ENCODE measurements around the gene HDAC2.

Gene HDAC2

DNA sequence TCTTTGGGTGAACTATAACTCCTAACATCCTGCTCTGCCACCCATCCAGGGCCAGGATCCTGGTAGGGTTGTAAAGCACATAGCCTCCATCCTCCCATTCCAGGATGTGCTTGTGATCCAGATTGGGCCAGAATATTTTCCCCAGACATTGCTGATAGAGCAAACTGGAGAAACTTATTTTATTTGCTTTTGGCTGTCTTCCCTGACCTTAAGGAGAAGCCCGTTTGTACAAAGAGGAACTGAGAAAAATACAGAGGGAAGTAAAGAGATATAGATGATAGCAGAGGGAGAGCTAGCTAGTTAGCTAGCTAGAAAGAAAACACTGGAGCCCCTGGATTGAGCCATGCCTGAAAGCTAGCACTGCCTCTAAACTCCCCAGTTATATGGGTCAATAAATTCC lies 9.0 kb upstream of the HDAC2 start:
- no peaks in the 10 kb centered on the region for H3K9me3 ChIP-seq (ENCODE audit: control insufficient read depth in 1 of 2, low read length in 2 of 2)
- H3K36me3 ChIP-seq (ENCODE audit: control insufficient read depth in 1 of 2, insufficient read depth in 2 of 2, low read length in 2 of 2), result no peaks in the 10 kb centered on the region
- no peak overlapping the region for H3K27ac ChIP-seq (ENCODE audit: low read depth, low read length)
- no peak overlapping the region for H3K4me3 ChIP-seq (ENCODE audit: low read depth in 1 of 2, low read length in 2 of 2)
- no peaks in the 10 kb centered on the region for H3K4me1 ChIP-seq (ENCODE audit: control insufficient read depth in 1 of 2, insufficient read depth in 2 of 2, low read length in 2 of 2)
- H3K9ac ChIP-seq (ENCODE audit: low read depth in 1 of 2, low read length in 2 of 2), result no peak overlapping the region
- no peaks in the 10 kb centered on the region for H3K27me3 ChIP-seq (ENCODE audit: control insufficient read depth in 1 of 2, insufficient read depth in 2 of 2, low read length in 2 of 2)

DNA sequence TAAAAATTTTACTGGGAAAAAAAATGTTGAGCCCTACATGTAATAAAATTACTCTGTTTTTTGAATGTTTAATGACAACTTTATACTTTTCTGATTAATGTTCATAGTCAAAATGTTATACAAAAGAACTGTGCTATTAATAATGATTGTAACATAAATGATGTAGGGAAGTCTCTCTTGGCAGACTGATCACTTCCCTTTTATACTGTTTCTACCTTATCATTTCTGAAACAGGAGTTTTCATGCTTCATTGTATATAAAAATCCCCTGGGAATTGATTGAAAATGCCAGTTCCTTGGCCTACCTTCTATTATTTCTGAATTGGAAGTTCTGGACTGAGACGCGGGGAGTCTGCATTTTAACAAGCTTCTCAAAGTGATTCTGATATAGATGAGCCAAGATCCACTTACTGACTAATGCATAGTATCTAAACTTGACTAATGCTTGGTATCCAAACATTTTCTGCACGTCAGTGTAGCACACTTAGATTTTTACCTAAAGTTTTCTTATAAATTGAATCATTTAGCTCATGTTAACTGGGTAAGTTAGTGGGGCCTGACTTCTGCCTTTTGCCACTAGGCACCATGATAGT lies 7.2 kb upstream of the HDAC2 start:
- Histone ChIP-seq H3K27ac (ENCODE audit: low read depth, low read length) (no peak overlapping the region), H3K9ac (ENCODE audit: low read depth in 1 of 2, low read length in 2 of 2) (no peak overlapping the region), H3K4me1 (ENCODE audit: control insufficient read depth in 1 of 2, insufficient read depth in 2 of 2, low read length in 2 of 2) (no peaks in the 10 kb centered on the region), H3K36me3 (ENCODE audit: control insufficient read depth in 1 of 2, insufficient read depth in 2 of 2, low read length in 2 of 2) (no peaks in the 10 kb centered on the region), H3K27me3 (ENCODE audit: control insufficient read depth in 1 of 2, insufficient read depth in 2 of 2, low read length in 2 of 2) (no peaks in the 10 kb centered on the region), H3K9me3 (ENCODE audit: control insufficient read depth in 1 of 2, low read length in 2 of 2) (no peaks in the 10 kb centered on the region), H3K4me3 (ENCODE audit: low read depth in 1 of 2, low read length in 2 of 2) (no peak overlapping the region)

DNA sequence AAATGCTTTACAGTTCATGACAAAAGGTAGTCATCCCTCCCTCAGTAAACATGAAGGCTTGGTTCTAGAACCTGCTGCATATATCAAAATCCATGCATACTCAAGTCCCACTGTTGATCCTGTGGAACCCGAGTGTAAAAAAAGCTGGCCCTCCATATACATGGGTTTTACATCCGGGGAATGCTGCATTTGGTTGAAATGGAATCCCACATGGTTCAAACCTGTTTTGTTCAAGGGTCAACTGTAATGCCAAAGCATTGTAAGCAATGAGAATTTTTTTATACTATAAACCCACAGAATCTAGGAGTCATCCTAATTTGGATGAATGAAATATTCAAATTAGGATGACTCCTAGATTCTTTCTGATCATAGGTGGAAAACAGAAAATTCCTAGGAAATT lies 5.9 kb upstream of the HDAC2 start:
- Histone ChIP-seq H3K4me3 (ENCODE audit: low read depth in 1 of 2, low read length in 2 of 2) (no peak overlapping the region), H3K36me3 (ENCODE audit: control insufficient read depth in 1 of 2, insufficient read depth in 2 of 2, low read length in 2 of 2) (no peaks in the 10 kb centered on the region), H3K27me3 (ENCODE audit: control insufficient read depth in 1 of 2, insufficient read depth in 2 of 2, low read length in 2 of 2) (no peaks in the 10 kb centered on the region), H3K9me3 (ENCODE audit: control insufficient read depth in 1 of 2, low read length in 2 of 2) (no peaks in the 10 kb centered on the region), H3K9ac (ENCODE audit: low read depth in 1 of 2, low read length in 2 of 2) (no peak overlapping the region), H3K4me1 (ENCODE audit: control insufficient read depth in 1 of 2, insufficient read depth in 2 of 2, low read length in 2 of 2) (peaks cover 2 to 3% of the 10 kb centered on the region in 2 donors), H3K27ac (ENCODE audit: low read depth, low read length) (no peak overlapping the region)

DNA sequence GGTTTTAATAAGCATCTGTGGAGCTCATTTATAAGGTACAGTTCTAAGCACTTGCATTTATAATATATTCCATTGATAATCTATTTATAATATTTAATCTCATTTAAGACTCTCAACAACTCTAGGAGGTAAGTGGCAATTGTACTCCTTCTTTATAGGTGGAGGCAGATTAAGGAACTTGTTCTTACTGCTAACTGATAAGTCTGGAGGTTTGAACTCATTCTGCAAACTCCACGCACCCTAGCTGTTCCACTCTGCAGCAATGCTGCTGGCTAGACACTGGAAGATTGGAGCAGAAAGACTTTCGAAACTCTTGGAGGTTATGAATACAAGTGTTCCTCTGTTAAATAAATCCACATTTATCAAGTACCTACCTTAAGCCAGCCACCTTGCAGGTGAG lies 793 bp upstream of the HDAC2 start:
- no peaks in the 10 kb centered on the region for H3K27me3 ChIP-seq (ENCODE audit: control insufficient read depth in 1 of 2, insufficient read depth in 2 of 2, low read length in 2 of 2)
- no peaks in the 10 kb centered on the region for H3K9me3 ChIP-seq (ENCODE audit: control insufficient read depth in 1 of 2, low read length in 2 of 2)
- H3K4me3 ChIP-seq (ENCODE audit: low read depth in 1 of 2, low read length in 2 of 2), result peak overlapping the region; percentile 83 to 96
- H3K36me3 ChIP-seq (ENCODE audit: control insufficient read depth in 1 of 2, insufficient read depth in 2 of 2, low read length in 2 of 2), result no peaks in the 10 kb centered on the region
- H3K9ac ChIP-seq (ENCODE audit: low read depth in 1 of 2, low read length in 2 of 2), result peak overlapping the region in 1 of 2 donors; percentile 82
- no peak overlapping the region for H3K27ac ChIP-seq (ENCODE audit: low read depth, low read length)
- peaks cover 21 to 25% of the 10 kb centered on the region in 2 donors for H3K4me1 ChIP-seq (ENCODE audit: control insufficient read depth in 1 of 2, insufficient read depth in 2 of 2, low read length in 2 of 2)

DNA sequence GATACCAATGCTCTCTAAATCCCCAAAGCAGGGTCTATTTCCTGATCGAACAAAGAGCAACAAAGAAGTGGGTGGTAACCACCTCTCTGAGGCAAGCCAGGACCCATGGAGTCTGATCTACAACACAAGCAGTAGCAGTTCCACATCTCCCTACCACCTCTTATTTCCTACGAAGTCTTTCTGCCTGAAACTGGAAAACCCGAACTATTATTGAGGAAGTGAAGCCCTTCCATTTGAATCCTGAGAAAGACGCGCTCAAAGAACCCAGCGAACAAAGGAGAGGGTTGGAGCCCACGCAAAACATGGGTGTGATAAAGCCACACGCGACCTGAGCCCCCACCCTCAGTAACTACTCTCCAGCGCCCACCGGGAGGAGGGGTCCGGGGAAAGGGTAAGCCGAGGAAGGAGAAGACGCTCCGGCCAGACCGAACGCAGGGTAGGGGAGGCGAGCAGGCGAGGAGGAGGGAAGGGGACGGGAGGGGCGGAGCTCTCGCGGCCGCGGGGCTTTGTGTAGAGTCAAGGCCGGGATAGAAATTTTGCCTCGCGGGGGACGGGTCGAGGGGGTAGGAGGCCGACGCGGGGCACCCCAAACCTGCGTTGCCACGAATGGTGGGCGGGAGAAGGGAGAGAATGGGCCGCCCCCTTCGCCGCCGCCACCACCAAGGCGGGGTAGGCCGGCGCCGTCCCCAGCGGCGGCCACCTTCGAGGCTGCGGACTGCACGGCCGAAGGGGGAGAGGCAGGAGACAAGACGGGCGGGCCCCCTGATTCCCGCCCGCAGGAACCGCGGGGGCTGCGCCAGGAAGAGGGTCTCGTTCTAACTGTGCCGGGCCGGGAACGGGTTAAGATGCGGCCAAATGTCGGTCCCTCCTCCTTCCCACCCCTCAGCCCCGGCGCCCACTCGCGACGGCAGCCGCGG lies 802 bp downstream of the HDAC2 start:
- no peaks in the 10 kb centered on the region for H3K36me3 ChIP-seq (ENCODE audit: control insufficient read depth in 1 of 2, insufficient read depth in 2 of 2, low read length in 2 of 2)
- peak overlapping the region; percentile 78 to 82 for H3K9ac ChIP-seq (ENCODE audit: low read depth in 1 of 2, low read length in 2 of 2)
- no peaks in the 10 kb centered on the region for H3K9me3 ChIP-seq (ENCODE audit: control insufficient read depth in 1 of 2, low read length in 2 of 2)
- H3K27ac ChIP-seq (ENCODE audit: low read depth, low read length), result peak overlapping the region; percentile 84
- peak overlapping the region; percentile 83 to 96 for H3K4me3 ChIP-seq (ENCODE audit: low read depth in 1 of 2, low read length in 2 of 2)
- H3K27me3 ChIP-seq (ENCODE audit: control insufficient read depth in 1 of 2, insufficient read depth in 2 of 2, low read length in 2 of 2), result no peaks in the 10 kb centered on the region
- peaks cover 21 to 25% of the 10 kb centered on the region in 2 donors for H3K4me1 ChIP-seq (ENCODE audit: control insufficient read depth in 1 of 2, insufficient read depth in 2 of 2, low read length in 2 of 2)

DNA sequence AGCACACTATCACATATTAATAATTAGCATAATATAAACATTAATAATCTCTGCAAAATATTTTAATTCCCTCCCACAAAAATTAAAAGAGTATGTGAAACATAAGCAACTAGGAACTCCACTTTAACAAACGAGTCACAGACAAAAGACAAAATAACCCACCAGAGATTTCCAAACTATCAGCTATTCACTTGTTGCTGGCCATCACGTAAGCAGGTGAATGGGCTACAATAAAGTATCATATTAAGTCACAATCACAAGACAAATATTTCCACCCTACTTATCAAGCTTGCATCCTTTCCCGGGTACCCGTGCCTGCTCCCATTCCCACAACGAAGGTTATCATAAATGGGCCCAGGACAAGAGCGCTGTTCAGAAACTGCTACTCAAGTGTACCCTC lies 2.5 kb downstream of the HDAC2 start:
- H3K27me3 ChIP-seq (ENCODE audit: control insufficient read depth in 1 of 2, insufficient read depth in 2 of 2, low read length in 2 of 2), result no peaks in the 10 kb centered on the region
- no peaks in the 10 kb centered on the region for H3K9me3 ChIP-seq (ENCODE audit: control insufficient read depth in 1 of 2, low read length in 2 of 2)
- peaks cover 21 to 25% of the 10 kb centered on the region in 2 donors for H3K4me1 ChIP-seq (ENCODE audit: control insufficient read depth in 1 of 2, insufficient read depth in 2 of 2, low read length in 2 of 2)
- H3K4me3 ChIP-seq (ENCODE audit: low read depth in 1 of 2, low read length in 2 of 2), result peak overlapping the region; percentile 83 to 96
- H3K36me3 ChIP-seq (ENCODE audit: control insufficient read depth in 1 of 2, insufficient read depth in 2 of 2, low read length in 2 of 2), result no peaks in the 10 kb centered on the region
- H3K27ac ChIP-seq (ENCODE audit: low read depth, low read length), result no peak overlapping the region
- H3K9ac ChIP-seq (ENCODE audit: low read depth in 1 of 2, low read length in 2 of 2), result no peak overlapping the region

DNA sequence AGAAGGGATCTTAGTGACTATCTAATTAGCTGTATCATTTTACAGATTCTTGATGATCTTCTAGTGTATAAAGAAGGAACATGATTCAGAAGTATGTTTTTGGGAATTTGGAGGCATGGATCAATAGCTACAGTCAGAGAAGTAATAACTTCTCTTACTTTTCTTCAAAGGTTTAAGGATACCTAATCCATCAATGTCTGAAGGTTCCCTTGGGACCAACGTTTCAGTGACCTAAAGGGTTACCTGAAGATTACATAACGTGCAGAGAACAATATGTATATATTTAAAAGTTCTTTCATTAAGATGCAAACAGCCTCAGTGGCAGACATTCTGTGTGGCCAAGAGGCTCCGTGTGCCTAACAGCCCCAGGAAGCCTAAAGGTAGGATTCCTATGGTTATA lies 3.2 kb downstream of the HDAC2 start:
- H3K27ac ChIP-seq (ENCODE audit: low read depth, low read length), result no peak overlapping the region
- no peak overlapping the region for H3K9ac ChIP-seq (ENCODE audit: low read depth in 1 of 2, low read length in 2 of 2)
- no peaks in the 10 kb centered on the region for H3K9me3 ChIP-seq (ENCODE audit: control insufficient read depth in 1 of 2, low read length in 2 of 2)
- H3K4me1 ChIP-seq (ENCODE audit: control insufficient read depth in 1 of 2, insufficient read depth in 2 of 2, low read length in 2 of 2), result peaks cover 21 to 25% of the 10 kb centered on the region in 2 donors
- no peaks in the 10 kb centered on the region for H3K36me3 ChIP-seq (ENCODE audit: control insufficient read depth in 1 of 2, insufficient read depth in 2 of 2, low read length in 2 of 2)
- H3K27me3 ChIP-seq (ENCODE audit: control insufficient read depth in 1 of 2, insufficient read depth in 2 of 2, low read length in 2 of 2), result no peaks in the 10 kb centered on the region
- H3K4me3 ChIP-seq (ENCODE audit: low read depth in 1 of 2, low read length in 2 of 2), result no peak overlapping the region

DNA sequence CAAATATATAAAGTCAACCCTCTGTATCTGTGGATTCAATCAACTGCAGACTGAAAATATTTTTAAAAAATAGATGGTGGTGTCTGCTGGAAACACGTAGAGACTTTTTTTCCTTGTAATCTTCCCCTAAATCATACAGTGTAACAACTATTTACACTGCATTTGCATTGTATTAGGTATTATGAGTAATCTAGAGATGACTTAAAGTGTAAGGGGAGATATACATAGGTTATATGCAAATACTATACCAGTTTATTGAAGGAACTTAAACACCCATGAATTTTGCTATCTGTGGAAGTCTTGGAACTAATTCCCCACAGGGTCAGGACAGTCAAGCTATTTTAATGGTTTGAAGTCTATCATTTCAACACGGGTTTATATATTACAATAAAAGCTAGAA lies 10.2 kb downstream of the HDAC2 start:
- Histone ChIP-seq H3K27me3 (ENCODE audit: control insufficient read depth in 1 of 2, insufficient read depth in 2 of 2, low read length in 2 of 2) (no peaks in the 10 kb centered on the region), H3K9me3 (ENCODE audit: control insufficient read depth in 1 of 2, low read length in 2 of 2) (no peaks in the 10 kb centered on the region), H3K9ac (ENCODE audit: low read depth in 1 of 2, low read length in 2 of 2) (no peak overlapping the region)

DNA sequence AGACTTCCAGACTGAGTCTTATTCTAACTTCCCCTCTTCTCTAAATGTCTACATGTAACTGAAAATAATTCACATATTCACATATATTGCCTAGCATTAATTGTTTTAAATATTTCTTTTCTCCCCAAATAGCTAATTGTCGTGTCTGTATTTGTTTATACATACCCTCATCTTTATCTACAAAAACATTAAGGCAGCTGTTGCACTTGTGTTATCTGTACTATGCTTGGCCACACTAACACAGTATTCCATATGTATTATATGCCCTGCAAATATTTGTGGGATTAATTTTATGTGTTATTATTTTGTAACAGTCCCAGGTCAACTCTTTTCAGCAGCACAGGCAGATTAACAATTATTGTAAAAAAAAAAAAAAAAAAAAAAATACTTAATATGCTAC lies 11.7 kb downstream of the HDAC2 start:
- Histone ChIP-seq H3K36me3 (ENCODE audit: control insufficient read depth in 1 of 2, insufficient read depth in 2 of 2, low read length in 2 of 2) (peaks cover 7 to 16% of the 10 kb centered on the region in 2 donors), H3K9ac (ENCODE audit: low read depth in 1 of 2, low read length in 2 of 2) (no peak overlapping the region), H3K4me1 (ENCODE audit: control insufficient read depth in 1 of 2, insufficient read depth in 2 of 2, low read length in 2 of 2) (peaks cover 0 to 8% of the 10 kb centered on the region in 2 donors), H3K27ac (ENCODE audit: low read depth, low read length) (no peak overlapping the region), H3K9me3 (ENCODE audit: control insufficient read depth in 1 of 2, low read length in 2 of 2) (no peaks in the 10 kb centered on the region), H3K4me3 (ENCODE audit: low read depth in 1 of 2, low read length in 2 of 2) (no peak overlapping the region), H3K27me3 (ENCODE audit: control insufficient read depth in 1 of 2, insufficient read depth in 2 of 2, low read length in 2 of 2) (no peaks in the 10 kb centered on the region)

More for the DNA sequence above, 10.2 kb downstream of the HDAC2 start:
- Histone ChIP-seq H3K4me1 (ENCODE audit: control insufficient read depth in 1 of 2, insufficient read depth in 2 of 2, low read length in 2 of 2) (peaks cover 0 to 8% of the 10 kb centered on the region in 2 donors), H3K27ac (ENCODE audit: low read depth, low read length) (no peak overlapping the region), H3K36me3 (ENCODE audit: control insufficient read depth in 1 of 2, insufficient read depth in 2 of 2, low read length in 2 of 2) (peaks cover 2 to 7% of the 10 kb centered on the region in 2 donors), H3K4me3 (ENCODE audit: low read depth in 1 of 2, low read length in 2 of 2) (no peak overlapping the region)

DNA sequence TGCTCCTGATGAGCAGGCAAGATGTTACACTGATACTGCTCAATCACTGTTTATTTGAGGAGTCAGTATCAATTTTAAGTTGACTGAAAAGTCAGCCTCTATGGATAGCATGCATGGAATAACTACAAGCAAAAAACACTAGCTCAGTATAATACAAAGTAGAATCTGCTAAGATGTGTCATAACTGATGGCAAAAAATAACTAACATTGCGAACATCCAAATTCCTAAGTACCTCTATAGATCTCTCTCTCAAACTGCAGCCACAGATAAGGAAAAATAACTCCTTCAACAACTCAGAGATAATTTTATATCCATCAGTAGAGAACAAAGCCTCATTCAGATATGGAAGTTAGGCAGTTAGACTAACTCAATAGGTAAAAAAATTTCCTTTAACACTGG lies 16.3 kb downstream of the HDAC2 start:
- Histone ChIP-seq H3K4me1 (ENCODE audit: control insufficient read depth in 1 of 2, insufficient read depth in 2 of 2, low read length in 2 of 2) (peaks cover 0 to 8% of the 10 kb centered on the region in 2 donors), H3K27ac (ENCODE audit: low read depth, low read length) (no peak overlapping the region), H3K9ac (ENCODE audit: low read depth in 1 of 2, low read length in 2 of 2) (no peak overlapping the region), H3K4me3 (ENCODE audit: low read depth in 1 of 2, low read length in 2 of 2) (no peak overlapping the region), H3K27me3 (ENCODE audit: control insufficient read depth in 1 of 2, insufficient read depth in 2 of 2, low read length in 2 of 2) (no peaks in the 10 kb centered on the region), H3K36me3 (ENCODE audit: control insufficient read depth in 1 of 2, insufficient read depth in 2 of 2, low read length in 2 of 2) (peaks cover 18 to 39% of the 10 kb centered on the region in 2 donors), H3K9me3 (ENCODE audit: control insufficient read depth in 1 of 2, low read length in 2 of 2) (no peaks in the 10 kb centered on the region)
